NCI-H510A treated with DMSO at 0.1 percent for 48 hours (cell line): ENCODE measurements around the gene ADAR.
A peak's percentile ranks its signal among the peaks of the same experiment; 100 is the strongest.

Experiments
- DNase-seq: peaks from one replicate; lab custom pipeline; 2025; lab: John Stamatoyannopoulos, UW

ADAR gene

DNA sequence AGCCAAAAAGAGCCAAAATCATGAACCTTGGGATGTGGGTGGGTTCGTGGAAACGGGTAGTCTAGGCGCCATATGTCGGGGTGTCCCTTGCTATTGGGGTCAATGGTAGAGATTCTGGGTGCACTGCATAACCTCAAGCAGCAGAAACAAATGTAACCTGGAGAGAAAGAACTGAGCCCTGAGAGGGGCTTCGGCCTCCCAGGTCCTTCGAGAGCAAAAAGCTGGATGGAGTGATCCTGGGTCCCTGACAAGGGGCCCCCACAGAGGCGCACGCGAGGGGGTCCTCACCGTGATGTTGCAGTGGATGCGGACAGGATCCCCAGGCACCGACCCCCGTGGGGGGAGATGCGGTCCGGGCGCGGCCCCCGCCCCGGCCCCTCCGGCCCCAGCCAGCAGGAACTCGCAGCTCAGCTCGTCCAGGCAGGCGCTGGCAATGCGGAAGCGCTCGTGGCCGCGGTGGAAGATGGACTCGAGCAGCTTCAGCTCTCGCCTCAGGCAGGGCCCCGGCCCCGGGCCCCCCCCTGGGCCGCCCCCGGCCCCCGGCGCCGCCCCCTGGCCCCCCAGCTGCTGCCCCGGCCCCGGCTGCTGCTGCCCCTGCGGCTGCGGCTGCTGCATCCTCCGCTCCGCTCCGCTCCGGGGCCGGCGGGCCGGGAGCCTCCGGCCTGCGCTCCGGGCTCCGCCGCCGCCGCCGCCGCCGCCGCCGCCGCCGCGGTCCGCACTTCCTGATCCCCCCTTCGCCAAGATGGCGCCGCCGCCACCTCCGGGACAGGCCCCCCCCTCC, 49.9 kb downstream of the ADAR start, which contains the start of gene UBE2Q1:
Gene UBE2Q1, minus strand, starts transcription at position 724 of the 781 bp plus-strand sequence. Its CDS starts 109 bp downstream, at position 615.
- no peak for DNase-seq

DNA sequence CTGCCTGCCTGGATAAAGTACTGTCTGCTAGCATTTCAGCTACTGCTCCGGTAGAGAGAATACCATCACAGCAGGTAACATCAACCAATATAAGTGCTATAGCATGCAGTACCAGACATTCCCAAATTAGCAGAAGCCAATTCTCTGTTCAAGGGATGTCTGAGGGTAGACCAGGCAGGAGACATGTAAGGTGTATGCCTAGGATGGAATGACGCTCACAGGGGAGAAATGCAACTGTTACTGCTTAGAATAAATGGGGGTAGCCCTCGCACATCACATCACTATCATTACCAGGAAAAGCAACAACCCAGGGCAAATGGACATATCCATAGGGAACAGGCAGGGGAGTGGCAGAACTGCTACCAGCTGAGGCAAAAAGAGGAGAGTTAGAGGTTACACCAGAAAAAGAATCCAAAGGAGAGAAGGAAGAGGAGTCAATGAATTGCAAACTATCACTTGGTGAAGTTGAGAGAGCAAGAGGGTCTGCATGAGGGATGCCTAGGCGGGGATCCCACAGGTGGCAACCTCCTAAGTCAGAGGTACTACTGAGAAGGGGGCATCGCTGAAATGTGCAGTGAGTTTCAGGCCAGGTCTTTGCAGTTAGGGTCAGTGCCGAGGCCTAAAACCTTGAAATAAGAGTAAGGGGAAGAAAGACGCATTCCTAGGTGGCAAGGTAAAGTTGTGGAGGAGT, 50.6 kb downstream of the ADAR start:
- no peak for DNase-seq

DNA sequence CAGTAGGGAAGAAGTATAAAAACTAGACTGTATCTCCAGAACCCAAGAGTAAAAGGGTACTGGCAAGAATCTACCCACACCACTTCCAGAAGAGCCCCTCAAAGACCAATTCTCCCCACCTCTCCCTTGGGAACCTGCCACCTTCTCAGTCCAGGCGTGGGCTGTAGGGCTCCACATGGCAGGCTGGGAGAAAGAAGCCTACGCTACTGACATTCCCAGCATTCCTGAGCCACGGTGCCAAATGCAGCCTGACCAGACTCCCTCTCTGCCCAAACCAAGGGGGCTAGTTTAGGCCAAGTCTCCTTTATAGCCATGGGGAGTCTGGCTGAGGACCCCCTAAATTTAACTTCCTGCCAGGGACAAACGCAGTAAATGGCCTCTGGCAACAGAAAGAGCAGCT, 51.6 kb downstream of the ADAR start:
- no peak for DNase-seq

DNA sequence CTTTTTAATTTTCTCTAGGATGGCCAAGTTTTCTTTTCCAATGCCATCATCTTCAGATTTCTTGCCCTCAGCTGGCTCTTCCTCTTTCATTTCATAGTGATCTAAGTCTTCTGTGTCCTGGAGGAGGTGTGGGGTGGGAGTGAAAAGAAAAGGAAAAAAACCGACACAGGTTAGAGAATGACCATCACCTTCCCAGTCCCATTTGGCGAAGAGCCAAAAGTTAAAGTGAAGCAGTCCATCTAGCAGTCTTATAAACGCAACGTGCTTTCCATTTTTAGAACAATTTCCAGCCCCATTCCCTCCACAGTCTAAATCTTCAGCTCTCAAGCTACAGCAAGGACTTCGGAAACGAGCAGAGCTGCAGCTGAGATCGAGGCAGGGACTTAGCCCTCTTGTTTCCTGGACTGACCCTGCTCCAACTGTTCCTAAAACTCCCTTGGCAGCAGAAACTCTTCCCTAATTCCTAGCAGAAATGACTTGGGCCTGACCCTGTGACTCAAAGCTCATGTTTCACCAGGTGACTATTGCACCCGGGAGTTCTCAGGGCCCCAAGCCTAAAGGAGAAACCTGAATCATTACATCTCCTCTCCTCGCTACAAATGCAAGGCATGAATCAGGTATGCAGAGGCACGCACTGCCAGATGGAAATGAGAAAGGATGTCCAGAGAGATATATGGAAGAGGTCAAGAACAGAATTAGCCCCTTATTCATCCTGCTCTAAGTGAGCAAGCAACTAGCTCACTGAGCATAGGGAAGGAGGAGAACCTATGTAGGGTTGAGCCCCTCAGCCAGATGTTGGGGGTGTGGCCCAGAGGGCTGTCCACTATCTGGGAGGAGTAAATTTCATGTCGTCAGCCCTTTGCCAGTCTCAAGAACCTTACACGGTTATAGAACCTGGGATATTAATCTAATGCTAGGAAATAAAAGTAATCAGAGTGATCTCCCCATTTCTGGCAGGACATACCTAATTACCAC, 54.6 kb downstream of the ADAR start:
- DNase-seq, result no peak

DNA sequence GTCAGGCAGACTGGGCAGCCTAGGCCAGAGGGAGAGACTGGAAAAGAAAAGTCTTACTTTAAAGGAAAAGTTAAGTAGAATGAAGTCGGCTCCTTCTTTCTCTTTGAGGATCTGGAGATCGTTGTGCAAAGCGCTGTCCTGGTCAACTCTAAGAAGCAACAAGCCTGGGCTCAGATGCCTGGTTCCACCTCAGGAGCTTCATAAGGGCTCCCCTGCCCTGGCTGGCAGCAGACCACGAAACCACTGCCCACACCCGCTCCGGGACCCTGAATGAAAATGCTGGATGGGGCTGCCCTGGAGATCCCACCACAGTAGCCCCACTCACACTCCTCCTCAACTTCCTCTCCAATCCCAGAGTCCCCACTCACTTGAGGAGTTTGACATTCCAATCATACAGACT, 56.0 kb downstream of the ADAR start:
- no peak for DNase-seq

DNA sequence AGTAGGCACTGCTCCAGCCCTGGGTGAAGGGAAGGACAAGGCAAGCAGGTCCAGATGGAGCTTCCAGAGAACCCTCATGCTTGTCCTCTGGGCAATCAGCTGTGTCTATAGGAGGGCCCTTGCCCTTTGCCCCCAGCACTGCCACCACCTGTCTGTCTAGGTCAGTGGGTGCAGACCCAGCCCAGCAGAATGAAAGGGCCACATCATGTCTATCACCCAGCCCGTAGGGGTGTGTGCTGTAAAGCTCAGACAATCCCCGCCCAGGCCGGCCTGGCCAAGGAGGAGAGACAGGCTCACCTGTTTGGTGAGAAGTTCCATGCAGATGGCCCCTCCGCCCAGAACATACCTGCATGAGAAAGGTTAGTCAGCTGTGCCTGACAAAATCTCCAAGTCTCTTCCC, 56.5 kb downstream of the ADAR start:
- DNase-seq, result no peak

DNA sequence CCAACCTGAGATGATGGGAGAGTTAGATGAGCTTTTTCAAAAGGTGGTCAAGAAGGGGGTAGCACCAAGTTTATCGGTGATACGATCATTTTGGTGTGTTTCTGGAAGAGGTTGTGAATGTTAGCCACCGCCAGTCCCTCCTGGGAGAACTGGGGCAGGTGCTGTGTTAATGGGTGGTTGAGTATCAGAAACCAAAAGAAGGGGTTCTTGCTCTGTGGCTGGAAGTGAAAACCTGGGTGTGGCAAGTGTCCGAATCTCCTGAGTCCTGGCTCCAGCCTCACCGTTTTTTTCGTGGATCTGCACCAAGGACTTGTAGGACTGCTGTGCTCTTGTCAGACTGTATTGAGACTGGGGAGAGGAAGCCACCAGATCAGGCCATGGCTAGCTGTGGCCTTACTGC, 57.3 kb downstream of the ADAR start:
- no peak for DNase-seq

DNA sequence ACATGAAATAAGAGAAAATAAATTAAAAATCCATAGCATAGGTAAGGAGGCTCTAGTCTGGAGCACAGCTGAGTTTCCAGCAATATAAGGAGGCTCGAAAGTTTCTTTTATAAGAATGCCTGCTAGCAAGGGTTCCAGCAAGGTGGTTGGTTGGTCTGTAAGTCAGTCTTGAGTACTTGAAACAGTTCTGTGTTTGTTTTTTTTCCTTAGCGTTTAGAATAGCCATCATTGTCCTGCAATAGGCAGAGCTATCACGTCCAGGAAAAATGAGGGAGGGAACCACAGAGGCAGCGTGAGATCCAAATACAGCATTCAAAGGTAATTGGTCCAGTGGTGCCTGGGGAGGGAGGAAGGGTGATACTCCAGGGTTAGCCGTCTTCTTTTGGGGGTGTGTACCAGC, 57.9 kb downstream of the ADAR start:
- no peak for DNase-seq

DNA sequence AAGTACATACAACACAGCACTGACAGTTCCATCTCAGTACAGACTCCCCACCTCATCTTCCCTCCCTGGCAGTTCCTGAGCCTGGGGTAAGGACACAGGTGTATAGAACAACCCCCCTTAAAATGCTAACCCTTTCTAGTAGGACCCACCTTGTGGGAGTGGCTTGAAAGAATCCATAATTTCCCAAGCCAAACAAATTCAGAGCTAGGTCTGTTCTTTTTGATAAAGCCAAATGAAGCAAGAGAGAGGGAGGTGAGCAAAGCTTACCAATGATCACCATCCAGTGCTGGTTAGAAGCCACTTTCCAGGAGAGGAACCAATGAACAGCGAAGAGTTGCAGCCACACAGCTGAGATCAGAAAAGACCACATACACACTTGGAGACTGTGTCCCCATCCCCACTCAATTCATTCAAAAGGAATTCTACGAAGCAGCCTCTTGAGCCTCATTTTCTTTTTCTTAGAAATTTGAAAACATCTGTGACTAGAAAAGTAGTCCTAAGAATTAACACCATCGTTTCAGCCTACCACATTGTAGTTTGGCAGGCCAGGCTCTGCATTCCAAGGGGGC, 58.7 kb downstream of the ADAR start:
- no peak for DNase-seq

DNA sequence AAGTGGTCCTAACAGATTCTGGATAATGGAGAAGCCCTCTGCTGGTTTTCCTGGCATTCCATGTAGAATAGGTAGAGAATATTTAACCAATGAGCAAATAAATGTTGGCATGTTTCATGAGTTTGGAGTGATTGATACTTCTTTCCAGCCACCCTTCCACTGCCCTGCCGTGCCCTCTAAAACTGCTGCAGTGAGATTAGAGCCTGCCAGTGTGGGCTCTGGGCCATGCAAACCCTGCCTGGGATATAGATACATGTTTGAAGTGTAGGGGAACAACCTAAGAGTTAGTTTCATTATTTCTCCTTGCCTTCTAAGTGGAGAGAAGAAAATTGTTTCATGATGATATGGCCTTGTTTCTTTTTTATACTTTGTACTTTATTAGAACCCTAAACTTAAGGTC, 60.0 kb downstream of the ADAR start:
- no peak for DNase-seq

DNA sequence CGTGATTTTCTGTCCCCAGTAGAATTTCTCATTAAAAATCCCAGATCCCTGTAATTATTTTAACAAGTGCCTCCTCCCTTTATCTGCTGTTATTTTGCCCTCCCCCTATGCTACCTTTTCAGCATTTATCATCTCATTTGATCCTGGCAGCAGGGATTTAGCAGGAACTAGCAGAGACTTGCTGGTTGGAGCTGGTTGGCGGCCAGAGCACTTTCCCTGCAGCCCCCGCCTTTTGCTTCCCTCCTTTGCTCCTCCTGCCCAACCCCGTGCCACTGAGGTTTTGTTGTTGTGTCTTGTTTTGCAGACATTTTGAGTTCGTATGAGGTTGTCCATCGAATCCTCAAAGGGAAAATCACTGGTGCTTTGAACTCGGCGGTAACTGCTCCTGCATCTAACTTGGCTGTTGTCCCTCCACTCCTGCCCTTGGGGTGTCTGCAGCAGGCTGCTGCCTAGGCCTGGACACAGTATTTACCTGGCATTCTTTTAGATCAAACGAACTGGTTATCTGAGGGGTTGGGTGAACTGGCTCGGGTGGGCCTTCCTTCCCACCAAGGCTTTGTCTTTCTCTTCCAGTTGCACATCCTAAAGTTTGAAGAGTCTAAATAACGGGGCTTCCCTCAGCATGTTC, 60.8 kb downstream of the ADAR start:
- no peak for DNase-seq

DNA sequence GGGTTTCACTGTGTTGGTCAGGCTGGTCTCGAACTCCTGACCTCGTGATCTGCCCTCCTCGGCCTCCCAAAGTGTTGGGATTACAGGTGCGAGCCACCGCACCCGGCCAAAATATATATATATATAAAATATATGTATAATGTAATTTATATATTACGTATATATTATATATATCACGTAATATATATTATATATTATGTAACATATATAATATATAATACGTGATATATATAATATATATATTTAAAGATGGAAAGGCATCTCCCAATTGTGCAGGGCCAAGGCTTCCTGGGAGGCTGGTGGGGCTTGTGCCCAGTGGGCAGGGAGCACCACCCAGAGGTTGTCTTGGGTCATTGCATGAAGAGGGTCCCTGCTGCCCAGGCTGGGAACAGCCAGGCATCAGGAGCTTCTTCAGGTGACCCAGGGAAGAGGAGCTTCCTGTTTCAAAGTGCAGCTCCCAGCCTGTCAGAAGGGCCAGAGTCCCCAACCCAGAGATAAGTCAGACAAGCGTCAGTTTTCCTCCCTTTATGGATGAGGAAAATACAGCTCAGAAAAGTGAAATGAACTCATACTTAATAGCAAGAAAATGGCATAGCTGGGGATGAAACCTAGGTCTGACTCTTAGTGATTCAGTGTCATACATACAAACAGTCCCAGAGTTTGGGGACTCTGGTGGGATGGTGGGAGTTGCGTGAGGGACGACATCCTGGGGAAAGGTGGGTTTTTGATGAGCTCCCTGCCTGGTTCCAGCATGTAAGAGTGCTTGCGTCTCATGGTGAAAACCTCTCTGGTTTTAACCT, 61.5 kb downstream of the ADAR start:
- DNase-seq, result peak; percentile 39

DNA sequence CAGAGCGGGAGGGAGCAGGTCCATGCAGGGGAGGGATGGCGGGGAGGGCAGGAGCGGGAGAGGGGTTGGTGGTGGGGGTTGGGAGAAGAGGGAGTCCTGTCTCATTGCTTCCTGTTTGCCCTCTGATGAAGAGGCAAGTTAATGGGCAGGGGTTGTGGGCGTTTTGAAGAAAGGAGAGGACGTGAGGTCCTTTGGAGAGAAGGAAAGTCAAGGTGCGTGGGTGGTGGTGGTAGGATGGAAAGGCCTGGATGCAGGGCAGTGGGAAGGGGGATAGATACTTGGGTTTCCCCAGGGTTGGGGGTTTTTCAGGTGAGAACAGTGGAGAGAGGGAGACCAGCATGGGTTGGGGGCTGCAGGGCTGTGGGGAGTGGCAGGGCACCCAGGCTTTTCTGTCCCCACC, 66.8 kb downstream of the ADAR start:
- DNase-seq, result no peak

DNA sequence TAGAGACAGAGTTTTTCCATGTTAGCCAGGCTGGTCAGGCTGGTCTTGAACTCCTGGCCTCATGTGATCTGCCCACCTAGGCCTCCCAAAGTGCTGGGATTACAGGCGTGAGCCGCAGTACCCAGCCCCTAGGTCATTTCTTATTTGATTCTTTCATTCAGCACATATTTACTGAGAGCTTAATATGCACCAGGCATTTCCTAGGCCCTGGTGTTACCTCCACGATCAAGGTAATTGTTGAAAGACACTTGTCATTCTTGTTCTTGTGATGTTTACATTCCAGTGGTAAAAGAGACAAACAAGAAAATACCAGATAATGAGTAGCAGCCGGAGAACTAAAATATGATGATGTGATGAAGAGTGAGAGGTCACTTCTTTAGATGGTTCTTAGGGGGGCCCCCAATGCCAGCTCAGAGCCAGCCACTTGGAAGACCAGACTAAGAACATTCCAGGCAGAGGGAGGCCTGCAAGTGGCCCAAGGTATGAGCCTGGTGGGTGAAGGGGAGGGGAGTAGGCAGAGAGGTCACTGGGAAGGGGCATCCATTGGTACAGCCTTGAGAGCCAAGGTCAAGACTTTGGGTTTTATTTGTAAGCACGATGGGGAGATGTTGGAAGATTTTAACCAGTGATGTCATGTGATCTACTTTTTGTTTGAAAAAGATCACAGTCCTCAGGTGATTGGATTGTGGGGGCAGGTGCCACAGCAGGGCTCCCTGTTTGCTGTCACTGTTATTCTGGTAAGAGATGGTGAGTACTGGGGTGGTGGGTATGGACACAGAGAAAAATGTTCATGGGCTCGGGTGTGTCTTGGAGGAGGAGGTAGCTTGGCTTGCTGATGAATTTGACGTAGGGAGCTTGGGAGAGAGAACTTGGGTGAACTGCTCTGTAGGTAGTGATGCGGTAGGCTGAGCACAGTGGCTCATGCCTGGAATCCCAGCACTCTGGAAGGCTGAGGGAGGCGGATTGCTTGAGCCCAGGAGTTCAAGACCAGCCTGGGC, 68.2 kb downstream of the ADAR start:
- no peak for DNase-seq

DNA sequence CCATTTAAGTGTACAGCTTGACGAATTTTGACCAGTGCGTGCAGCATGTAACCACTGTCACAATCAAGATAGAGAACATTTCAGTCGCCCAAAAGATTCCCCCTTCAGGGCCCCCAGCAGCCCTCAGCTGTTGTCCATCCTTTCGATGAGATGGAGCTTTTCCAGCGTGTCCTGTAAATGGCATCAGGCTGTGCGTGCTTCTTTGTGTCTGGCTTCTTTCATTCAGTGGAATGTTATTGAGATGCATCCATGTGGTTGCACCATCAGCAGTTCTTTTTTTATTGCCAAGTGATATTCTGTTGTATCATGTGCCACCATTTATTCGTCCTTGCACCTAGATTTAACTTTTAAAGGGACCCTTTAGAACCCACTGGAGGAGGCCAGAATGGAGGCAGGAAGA, 71.4 kb downstream of the ADAR start:
- DNase-seq, result no peak

DNA sequence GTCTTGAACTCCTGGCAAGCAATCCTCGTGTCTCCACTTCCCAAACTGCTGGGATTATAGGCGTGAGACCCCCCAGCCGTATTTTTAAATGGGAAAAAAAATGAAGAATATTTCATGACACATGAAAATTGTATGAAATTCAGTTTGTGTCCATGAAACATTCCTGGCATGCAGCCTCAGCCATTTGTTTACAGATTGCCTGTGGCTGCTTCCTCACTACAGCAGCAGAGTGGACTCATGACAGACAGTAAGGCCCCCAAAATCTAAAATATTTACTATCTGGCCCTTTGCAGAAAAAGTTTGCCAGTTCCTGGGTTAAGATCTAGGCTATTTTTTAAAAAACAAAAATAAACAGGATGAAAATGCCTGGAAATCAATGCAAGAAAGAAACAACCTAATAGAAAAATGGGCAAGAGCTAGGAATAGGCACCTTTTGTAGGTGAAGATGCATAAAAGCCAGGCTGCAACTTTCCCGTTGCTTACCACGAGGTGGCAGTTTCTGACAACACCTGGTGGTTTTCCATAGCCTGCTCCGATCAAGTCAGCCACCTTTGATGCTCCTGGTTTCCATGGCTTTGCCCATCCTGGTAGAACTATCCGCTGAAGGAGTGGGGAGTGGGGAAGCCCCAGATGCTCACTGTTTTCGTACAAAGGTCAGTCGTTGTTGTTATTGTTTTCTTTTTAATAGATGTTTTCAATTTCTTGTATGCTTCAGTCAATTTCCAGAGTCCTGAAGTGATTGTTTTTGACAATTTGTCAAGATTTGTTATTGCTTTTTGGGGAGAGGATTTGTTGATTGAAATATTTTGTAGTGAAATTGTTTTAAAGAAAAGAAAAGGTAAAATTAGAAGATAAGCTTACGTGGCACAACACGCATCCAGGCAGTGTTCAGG, 73.8 kb downstream of the ADAR start:
- DNase-seq, result peak; percentile 79
